ENCODE data around the gene TSC22D2. TPM values are rescaled to one million over a fixed set of nuclear protein-coding genes. Genes with fewer than 3 reads are reported as not detected.
A peak's percentile ranks its signal among the peaks of the same experiment; 100 is the strongest.

TSC22D2 gene
- total RNA-seq, 1 donor from 2014 or later = 38.9 TPM

DNA sequence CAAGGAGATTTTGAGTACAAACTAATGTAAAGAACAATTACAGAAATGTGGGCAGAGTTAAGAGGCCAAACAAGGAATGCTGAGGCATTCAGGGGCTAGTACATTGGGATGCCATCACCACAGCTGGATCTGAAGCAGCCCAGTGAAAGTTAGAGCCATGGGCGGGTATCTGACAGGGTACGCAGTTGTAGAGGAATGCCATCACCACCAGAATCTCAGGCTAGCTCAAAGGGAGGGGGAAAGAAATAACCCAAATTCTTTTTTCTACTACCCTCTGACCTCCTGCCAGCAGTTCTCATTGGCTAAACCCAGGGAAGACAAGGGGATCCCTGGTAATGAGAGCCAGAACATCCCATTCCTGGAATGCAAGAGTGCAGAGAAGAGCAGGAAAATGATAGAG, 9.0 kb upstream of the TSC22D2 start:
- intact Hi-C loops (cut with micrococcal nuclease) = no loop called here
- ChIA-PET POLR2A (no interaction called here), CTCF (no interaction called here)
- H3K4me1 Mint-ChIP-seq = no peaks in the 10 kb centered on the region
- H3K9me3 Mint-ChIP-seq = no peaks in the 10 kb centered on the region
- H3K4me3 Mint-ChIP-seq = no peak overlapping the region
- no peak for ATAC-seq (ENCODE audit: low read depth)
- TF ChIP-seq, protein P1, sequence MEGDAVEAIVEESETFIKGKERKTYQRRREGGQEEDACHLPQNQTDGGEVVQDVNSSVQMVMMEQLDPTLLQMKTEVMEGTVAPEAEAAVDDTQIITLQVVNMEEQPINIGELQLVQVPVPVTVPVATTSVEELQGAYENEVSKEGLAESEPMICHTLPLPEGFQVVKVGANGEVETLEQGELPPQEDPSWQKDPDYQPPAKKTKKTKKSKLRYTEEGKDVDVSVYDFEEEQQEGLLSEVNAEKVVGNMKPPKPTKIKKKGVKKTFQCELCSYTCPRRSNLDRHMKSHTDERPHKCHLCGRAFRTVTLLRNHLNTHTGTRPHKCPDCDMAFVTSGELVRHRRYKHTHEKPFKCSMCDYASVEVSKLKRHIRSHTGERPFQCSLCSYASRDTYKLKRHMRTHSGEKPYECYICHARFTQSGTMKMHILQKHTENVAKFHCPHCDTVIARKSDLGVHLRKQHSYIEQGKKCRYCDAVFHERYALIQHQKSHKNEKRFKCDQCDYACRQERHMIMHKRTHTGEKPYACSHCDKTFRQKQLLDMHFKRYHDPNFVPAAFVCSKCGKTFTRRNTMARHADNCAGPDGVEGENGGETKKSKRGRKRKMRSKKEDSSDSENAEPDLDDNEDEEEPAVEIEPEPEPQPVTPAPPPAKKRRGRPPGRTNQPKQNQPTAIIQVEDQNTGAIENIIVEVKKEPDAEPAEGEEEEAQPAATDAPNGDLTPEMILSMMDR (IDR thresholded peaks at IDR 0.05) = no peak
- no peak overlapping the region for H3K27ac Mint-ChIP-seq
- DNase-seq = no peak
- H3K36me3 Mint-ChIP-seq (ENCODE audit: low read depth) = no peaks in the 10 kb centered on the region
- H3K27me3 Mint-ChIP-seq = no peaks in the 10 kb centered on the region

DNA sequence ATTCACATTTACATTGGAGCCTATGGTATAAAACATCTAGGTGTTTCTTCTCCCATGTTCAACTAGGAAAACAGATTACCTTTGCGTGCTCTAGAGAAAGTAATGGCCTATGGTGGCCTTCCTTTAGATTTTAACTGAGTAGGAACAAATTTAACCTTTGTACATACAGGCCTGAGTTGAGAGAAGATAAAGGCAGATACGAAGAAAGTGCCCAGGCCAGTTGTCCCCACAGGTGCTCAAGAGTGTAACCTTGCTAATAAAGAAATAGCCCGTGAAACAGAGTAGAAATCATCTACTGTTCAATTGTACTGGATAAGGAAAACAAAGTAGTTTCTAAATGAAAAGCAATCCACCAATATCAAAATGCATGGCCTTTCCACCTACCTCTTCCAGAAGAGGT, 6.8 kb upstream of the TSC22D2 start:
- ATAC-seq (ENCODE audit: low read depth) (no peak), DNase-seq (no peak)
- Mint-ChIP-seq H3K36me3 (ENCODE audit: low read depth) (no peaks in the 10 kb centered on the region), H3K27ac (no peak overlapping the region), H3K4me1 (no peaks in the 10 kb centered on the region), H3K4me3 (no peak overlapping the region), H3K27me3 (no peaks in the 10 kb centered on the region), H3K9me3 (no peaks in the 10 kb centered on the region)
- ChIA-PET POLR2A (no interaction called here), CTCF (interaction anchor here (0.6 kb wide), 1 partner anchor 102 kb away, joined by 6 read pairs; no protein-coding TSS in a partner anchor)
- intact Hi-C loops (cut with micrococcal nuclease) = loop anchor here (10.0 kb wide), 2 partner anchors 874 to 1256 kb away; partner anchors contain the start of gene P2RY14
- TF ChIP-seq, protein P1 (IDR thresholded peaks at IDR 0.05) = no peak

DNA sequence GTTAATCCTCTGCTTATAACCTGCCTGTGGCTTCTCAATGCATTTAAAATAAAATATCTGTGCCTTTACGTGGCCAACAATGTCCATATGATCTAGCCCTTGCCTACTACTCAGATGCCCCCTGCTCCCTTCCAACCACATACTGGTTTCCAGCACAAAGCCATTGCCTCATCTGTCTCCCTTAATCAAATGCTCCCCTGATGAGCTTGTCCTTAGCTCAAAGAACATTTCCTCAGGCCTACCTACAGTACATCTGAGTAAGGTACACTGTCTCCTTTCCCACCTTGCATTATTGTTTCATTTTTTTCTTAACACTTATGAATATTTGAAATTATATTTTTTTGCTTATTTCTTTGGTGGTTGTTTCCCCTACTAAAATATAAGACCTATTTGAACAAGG, 5.9 kb upstream of the TSC22D2 start:
- H3K4me1 Mint-ChIP-seq = peaks cover 4% of the 10 kb centered on the region
- no peaks in the 10 kb centered on the region for H3K36me3 Mint-ChIP-seq (ENCODE audit: low read depth)
- H3K27ac Mint-ChIP-seq = no peak overlapping the region
- ChIA-PET POLR2A (interaction anchor here (0.6 kb wide), 1 partner anchor 42 kb away, joined by 8 read pairs; no protein-coding TSS in a partner anchor), CTCF (no interaction called here)
- no peak overlapping the region for H3K4me3 Mint-ChIP-seq
- no peaks in the 10 kb centered on the region for H3K9me3 Mint-ChIP-seq
- TF ChIP-seq, protein P1 (IDR thresholded peaks at IDR 0.05) = no peak
- H3K27me3 Mint-ChIP-seq = no peaks in the 10 kb centered on the region
- ATAC-seq (ENCODE audit: low read depth) (no peak), DNase-seq (no peak)
- intact Hi-C loops (cut with micrococcal nuclease) = loop anchor here (10.0 kb wide), 2 partner anchors 873 to 1257 kb away; partner anchors contain the start of gene P2RY14

DNA sequence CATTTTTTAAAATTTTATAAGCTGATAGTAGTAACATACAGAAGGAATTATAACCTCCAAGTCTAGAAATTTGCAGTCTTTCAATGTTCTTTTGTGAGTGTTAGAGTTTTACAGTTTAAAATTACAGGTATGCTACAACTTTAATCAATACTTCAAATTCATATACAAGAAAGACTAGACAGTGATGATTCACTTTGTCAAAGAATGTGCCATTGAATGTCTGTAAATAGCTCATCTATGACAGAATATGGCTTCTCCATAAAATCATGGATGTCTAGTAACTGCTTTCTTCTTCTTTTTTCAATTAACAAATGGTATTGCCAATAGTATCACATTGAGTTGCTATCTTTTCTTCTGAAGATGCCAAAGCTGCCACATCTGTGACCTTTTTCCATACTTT, 4.1 kb upstream of the TSC22D2 start:
- Mint-ChIP-seq H3K4me3 (no peak overlapping the region), H3K27me3 (no peaks in the 10 kb centered on the region), H3K4me1 (peaks cover 10% of the 10 kb centered on the region), H3K27ac (no peak overlapping the region), H3K36me3 (ENCODE audit: low read depth) (peaks cover 5% of the 10 kb centered on the region), H3K9me3 (no peaks in the 10 kb centered on the region)
- ATAC-seq (ENCODE audit: low read depth) = no peak
- intact Hi-C loops (cut with micrococcal nuclease) = loop anchor here (10.0 kb wide), 2 partner anchors 871 to 1259 kb away; partner anchors contain the start of gene P2RY14
- ChIA-PET CTCF (interaction anchor here (0.6 kb wide), 1 partner anchor 488 kb away, joined by 4 read pairs; no protein-coding TSS in a partner anchor), POLR2A (interaction anchor here (0.7 to 1.3 kb wide), 4 partner anchors 19 to 752 kb away, joined by 3 to 4 read pairs (median 3); partner anchors contain the start of genes EIF2A, SELENOT and SERP1)
- TF ChIP-seq, protein P1 (IDR thresholded peaks at IDR 0.05) = no peak
- no peak for DNase-seq

DNA sequence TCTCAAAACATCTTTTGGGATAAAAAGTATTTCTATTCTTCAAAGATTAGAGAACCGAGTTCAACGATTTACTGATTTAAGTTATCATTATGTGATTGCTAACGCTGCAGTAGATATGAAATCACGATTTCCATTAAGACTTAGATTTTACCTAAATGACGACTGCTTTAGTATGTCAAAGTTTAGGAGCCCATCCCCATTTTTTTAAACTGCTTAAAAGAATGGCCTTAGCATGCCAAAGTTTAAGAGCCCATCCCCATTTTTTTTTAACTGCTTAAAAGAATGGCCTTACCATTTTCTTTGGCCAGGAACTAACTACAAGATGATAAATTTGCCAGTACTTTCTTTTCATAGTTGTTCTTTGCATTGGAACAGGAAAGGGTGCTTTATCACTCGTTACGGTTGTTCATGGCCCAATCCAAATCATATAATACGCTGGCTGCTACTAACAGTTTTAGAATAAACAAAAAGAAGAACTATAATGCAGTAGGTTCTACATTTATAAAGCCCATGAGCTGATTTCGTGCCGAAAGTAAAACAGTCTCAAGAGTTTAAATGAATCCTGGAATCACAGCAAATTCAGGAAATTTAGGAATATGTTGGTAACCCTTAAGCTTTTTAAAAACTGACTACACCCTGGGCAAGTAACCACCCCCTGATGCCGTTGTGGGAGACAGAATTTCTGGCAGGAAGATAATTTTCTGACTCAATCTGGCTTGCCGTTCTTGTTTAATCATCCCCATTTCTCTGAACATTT, 869 bp upstream of the TSC22D2 start:
- intact Hi-C loops (cut with micrococcal nuclease) = loop anchor here (5.0 to 10.0 kb wide), 5 partner anchors 295 to 1415 kb away; partner anchors contain the start of genes ERICH6, GYG1, P2RY12 and P2RY14
- DNase-seq (no peak), ATAC-seq (ENCODE audit: low read depth) (no peak)
- peaks cover 25% of the 10 kb centered on the region for H3K36me3 Mint-ChIP-seq (ENCODE audit: low read depth)
- peaks cover 22% of the 10 kb centered on the region for H3K4me1 Mint-ChIP-seq
- no peaks in the 10 kb centered on the region for H3K9me3 Mint-ChIP-seq
- TF ChIP-seq, protein P1 (IDR thresholded peaks at IDR 0.05) = no peak
- no peaks in the 10 kb centered on the region for H3K27me3 Mint-ChIP-seq
- CTCF ChIA-PET = interaction anchor here (0.6 to 3.6 kb wide), 4 partner anchors 16 to 121 kb away, joined by 3 to 30 read pairs (median 17); no protein-coding TSS in a partner anchor
- H3K27ac Mint-ChIP-seq = peak overlapping the region; percentile 99
- peak overlapping the region; percentile 94 for H3K4me3 Mint-ChIP-seq
- POLR2A ChIA-PET = interaction anchor here (0.7 to 7.0 kb wide), 17 partner anchors 10 to 359 kb away, joined by 3 to 157 read pairs (median 5); partner anchors contain the start of genes EIF2A, SERP1 and SIAH2

All from activated B cell treated with CpG ODN at 0.5 μM for 24 hours (primary cell).